Activated gamma-delta T cell (primary cell): ENCODE measurements around the gene SPINT4.
"Not testable (repeated sequence)": the region's sequence is repeated elsewhere in the genome, so short reads cannot be mapped to it uniquely, and the experiment has no call there.

Source experiments
- DNase-seq: peaks from one replicate; lab custom pipeline; 2025; lab: John Stamatoyannopoulos, UW
- total RNA-seq, 2 donors: gene quantifications; one replicate each; lab custom pipeline; 2026; lab: John Stamatoyannopoulos, UW

The SPINT4 gene
- 0 reads per million in 2 donors for total RNA-seq

DNA sequence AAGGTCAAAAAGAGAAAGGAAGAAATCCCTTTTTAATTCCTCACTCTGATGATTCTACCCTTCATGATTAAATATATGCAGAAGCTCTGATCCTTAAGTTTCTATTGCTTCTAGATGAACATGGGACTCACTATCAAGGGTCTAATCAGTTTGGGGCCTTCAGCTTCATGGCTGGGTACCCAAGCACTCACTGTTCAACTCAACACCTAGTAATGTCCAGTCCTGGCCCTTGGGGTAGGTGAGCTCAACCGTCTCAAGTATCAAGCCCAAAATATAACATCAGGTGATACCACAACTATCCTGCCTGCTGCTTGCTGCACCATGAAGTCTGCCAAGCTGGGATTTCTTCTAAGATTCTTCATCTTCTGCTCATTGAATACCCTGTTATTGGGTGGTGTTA lies at the start of gene SPINT4:
SPINT4 (plus strand) TSS at position 301 of the 400 bp plus-strand sequence; CDS start at position 322, 21 bp downstream.
- DNase-seq = no peak

DNA sequence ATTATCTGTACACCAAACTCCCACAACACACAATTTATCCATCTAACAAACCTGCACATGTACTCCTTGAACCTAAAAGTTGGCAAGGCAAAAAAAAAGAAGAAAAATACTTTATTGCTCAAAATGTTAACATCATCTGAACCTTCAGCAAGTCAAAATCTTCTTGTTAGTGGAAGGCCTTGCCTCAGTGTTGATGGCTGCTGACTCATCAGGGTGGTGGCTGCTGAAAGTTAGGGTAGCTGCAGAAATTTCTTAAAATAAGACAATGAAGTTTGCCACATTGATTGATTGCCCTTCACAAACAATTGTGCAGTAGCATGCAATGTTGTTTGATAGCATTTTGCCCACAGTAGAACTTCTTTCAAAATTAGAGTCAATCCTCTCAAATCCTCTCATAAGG lies 49.4 kb upstream of the SPINT4 start:
- no peak for DNase-seq

DNA sequence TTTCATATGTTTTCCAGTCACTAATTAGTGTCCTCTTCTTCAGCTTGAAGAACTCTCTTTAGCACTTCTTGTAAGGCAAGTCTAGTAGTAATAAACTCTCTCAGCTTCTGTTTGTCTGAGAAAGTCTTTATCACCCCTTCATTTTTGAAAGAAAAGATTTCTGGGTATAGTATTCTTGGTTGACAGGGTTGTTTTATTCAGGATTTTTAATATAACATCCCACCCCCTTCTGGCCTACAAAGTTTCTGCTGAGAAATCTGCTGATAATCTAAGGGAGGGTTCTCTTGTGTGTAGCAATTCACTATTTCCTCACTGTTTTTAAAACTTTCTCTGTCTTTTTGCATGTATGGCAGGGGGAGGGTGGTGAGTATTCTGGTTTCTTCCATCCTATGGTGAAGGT lies 42.5 kb upstream of the SPINT4 start:
- no peak for DNase-seq

DNA sequence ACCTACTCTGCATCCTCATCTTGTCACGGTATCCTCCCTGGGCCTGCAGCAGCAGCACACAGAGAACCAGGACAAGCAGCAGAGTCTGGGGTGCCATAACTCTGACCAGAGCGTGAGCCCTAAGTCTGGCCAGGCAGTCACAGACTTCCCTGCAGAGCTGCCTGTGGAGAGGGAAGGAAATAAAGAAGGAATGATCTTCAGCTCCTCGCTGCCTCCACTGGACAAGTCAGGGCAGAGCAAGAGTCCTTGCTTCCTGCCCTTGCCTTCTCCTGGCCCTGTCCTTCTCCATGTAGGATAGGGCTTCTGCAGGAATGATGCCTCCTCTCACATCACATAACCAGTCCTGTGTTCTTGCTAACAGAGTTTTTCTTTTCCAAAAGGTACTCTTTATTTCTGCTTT lies 36.3 kb upstream of the SPINT4 start:
- no peak for DNase-seq

DNA sequence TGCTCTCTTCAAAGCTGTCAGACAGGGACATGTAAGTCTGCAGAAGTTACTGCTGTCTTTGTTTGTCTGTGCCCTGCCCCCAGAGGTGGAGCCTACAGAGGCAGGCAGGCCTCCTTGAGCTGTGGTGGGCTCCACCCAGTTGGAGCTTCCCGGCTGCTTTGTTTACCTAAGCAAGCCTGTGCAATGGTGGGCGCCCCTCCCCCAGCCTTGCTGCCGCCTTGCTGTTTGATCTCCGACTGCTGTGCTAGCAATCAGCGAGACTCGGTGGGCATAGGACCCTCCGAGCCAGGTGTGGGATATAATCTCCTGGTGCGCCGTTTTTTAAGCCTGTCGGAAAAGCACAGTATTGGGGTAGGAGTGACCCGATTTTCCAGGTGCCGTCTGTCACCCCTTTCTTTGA lies 28.8 kb upstream of the SPINT4 start:
- not testable (repeated sequence) for DNase-seq

DNA sequence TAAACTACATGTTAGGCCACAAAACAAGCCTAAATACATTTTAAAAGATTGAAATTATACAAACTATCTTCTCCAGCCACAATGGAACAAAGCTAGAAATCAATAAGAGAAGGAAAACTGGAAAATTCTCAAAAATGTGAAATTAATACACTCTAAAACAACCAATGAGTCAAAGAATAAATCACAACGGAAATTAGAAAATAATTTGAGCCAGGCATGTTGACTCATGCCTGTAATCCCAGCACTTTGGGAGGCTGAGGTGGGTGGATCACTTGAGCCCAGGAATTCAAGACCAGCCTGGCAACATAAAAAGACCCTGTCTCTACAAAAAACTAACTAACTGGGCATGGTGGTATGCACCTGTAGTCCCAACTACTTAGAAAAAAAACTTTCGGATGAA lies 26.7 kb upstream of the SPINT4 start:
- no peak for DNase-seq

DNA sequence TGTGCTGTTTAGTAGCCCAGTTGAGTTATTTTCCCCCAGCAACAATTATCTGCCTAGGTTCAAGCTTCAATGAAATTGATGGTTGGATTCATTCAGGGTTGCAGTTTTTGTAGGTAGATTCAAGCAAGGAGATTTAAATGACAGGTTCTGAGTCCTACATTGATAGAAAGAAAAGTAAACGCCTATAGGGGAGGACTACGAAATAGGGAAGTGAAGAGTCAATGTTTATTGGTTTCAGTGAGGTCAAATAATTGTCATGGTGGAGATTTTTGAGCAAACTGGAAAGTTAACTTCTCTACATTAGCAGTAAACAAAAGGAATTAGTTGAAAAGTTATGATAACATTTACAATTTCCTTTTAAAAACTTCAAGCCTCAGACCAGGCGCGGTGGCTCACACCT lies 21.0 kb upstream of the SPINT4 start:
- no peak for DNase-seq

DNA sequence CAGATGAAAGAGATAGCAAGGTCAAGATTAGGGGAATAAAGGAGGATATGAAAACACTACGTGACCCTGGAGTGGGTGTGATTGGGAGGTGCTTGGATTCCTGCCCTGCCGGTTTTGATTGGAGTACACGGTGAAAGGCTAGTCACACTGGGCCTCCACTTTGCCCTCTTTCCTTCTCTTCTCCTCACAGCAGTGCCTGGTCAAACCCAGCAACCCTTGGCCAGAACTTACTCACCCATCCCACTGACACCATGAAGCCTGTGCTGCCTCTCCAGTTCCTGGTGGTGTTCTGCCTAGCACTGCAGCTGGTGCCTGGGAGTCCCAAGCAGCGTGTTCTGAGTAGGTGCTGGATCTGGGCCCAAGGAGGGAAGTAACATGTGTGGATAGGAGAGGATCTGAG lies 20.3 kb upstream of the SPINT4 start, which contains the start of gene WFDC13:
WFDC13 (plus strand) TSS at position 166 of the 400 bp plus-strand sequence; CDS start at position 252, 86 bp downstream.
- no peak for DNase-seq

DNA sequence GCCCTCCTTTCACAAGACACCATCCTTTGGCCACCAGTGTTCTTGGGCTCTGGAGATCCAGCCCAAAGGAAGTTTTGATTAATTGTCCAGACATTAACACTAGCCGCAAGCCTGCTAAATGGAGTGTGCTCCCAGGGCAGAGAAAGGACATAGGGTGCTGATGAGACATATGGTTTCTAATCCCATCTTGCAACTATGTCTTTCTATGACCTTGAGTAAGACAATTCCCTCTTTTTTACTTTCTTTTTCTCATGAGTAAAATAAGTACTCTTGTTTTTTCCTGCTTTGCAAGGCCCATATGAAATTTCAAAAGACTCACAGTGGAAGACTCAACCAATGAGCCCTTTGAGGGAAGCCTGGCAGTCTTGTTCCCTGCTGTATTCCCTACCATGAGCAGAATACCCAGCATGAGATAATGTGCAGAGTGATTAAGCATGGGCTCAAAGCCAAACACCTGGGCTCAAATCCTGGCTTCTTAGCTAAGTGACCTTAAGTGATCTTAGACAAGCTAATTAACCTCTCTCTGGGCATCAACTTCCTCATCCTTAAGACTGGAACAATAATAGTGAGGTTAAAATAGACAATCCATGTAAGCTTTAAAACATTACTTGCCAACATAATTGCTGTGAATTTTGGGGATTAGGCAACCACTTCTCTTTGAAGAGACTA lies 17.0 kb upstream of the SPINT4 start, which contains the start of gene WFDC10B:
WFDC10B (minus strand) TSS at position 51 of the 669 bp plus-strand sequence. CDS start 19,027 bp downstream, outside the sequence.
- no peak for DNase-seq

DNA sequence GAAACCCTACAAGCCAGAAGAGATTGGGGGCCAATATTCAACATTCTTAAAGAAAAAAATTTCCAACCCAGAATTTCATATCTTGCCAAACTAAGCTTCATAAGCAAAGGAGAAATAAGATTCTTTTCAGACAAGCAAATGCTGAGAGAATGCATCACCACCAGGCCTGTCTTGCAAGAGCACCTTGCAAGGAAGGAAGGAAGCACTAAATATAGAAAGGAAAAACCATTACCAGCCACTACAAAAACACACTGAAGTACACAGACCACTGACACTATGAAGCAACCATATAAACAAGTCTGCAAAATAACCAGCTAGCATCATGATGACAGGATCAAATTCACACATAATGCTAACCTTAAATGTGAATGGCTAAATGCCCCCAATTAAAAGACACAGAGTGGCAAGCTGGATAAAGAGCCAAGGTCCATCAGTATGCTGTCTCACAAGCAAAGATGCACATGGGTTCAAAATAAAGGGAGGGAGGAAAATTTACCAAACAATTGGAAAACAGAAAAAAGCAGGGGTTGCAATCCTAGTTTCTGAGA lies 5.9 kb upstream of the SPINT4 start:
- not testable (repeated sequence) for DNase-seq

DNA sequence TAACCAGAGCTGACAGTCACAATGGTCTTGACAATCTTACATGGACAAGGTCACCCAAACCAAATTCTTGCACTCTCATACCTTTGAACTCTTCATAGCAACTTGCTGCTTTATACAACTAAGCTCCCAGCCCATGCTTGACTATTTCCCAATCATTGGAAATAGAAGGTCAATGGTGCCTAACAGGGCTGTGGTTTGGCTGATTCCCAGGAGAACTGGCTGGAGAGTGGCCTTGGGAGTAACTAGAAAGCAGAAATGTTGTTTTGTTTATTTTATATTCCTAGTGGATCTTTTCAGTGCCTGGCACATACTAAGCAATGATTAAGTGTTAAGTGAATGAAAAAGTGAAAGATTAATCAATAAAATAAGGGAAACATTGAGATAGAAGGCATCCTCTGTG lies 3.0 kb downstream of the SPINT4 start:
- no peak for DNase-seq

DNA sequence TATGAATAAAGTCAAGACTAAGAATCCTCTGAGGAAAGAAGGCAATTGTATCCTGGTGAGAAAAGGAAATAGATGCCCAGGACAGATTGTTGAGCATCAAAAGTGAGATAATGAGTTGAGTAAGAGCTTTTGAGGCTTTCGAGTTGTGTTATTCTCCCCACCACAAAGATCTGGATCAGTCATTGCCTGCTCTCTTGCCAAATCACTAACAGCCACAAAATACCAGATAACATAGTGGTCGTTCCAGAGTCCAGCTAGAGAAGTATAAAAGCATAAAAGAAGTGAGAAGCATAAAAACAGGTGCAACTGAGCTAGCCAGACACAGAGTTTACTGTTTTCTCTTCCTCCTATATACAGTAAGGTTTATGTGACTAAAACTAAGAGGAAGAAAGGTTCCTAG lies 4.9 kb downstream of the SPINT4 start:
- no peak for DNase-seq

DNA sequence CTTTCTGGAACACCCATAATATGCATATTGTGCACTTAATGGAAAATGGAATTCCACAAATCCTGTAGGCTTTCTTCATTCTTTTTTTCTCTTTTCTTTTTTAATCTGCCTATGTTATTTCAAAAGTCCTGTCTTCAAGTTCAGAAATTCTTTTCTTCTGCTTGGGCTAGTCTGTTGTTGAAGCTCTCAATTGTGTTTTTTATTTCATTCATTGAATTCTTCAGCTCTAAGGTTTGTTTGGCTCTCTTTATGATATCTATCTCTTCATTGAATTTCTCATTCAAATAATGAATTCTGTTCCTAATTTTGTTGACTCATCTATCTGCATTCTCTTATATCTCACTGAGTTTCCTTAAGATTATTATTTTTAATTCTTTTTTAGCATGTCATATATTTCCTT lies 10.1 kb downstream of the SPINT4 start:
- no peak for DNase-seq

DNA sequence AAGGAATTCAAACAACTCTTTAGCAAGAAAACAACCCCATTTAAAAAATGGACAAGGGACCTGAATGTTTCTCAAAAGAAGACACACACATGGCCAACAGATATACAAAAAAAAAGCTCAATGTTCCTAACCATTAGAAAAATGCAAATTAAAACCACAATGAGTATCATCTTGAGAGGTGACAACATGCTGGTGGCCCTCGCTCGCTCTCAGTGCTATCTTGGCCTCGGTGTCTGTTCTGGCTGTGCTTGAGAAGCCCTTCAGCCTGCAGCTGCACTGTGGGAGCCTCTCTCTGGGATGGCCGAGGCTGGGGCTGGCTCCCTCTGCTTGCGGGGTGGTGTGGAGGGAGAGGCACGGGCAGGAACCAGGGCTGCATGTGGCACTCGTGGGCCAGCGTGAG lies 13.4 kb downstream of the SPINT4 start:
- no peak for DNase-seq

DNA sequence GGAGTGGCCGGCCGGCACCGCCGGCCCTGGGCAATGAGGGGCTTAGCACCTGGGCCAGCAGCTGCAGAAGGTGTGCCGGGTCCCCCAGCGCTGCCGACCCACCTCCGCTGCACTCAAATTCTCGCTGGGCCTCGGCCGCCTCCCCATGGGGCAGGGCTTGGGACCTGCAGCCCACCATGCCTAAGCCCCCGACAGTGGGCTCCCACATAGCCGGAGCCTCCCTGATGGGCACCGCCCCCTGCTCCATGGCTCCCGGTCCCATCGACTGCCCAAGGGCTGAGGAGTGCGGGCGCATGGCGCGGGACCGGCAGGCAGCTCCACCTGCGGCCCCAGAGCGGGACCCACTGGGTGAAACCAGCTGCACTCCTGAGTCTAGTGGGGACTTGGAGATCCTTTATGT lies 13.8 kb downstream of the SPINT4 start:
- DNase-seq = no peak

DNA sequence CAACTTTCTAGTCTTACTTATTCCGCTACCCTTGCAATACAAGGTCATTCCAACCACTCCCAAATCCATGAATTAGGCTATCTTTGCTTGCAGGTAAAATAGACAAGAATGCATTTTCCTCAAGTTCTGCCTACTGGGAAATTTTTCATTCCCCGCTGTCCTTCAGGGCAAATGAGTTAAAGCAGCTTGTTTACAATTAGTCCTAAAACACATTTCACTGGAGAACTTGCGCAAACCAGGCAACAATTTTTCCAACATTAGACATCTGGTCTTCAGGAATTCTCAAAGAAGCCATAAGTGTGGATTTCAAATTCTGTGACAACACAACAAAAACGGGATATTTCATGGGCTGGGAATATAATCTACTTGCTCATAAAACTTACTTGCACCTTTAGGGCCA lies 20.4 kb downstream of the SPINT4 start:
- DNase-seq = no peak

DNA sequence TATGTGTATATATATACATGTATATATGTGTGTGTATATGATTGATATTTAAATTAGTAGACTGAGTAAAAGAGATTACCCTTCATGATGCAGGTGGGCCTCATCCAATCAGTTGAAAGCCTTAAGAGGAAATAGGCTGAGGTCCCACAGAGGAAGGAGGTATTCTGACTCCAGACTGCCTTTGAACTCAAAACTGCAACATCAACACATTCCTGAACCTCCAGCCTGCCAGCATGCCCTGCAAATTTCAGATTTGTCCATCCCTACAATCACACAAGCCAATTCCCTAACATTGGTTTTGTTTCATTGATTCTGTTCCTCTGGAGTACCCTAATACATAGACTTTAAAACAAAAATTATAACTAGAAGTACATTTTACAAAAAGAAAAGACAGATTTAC lies 22.9 kb downstream of the SPINT4 start:
- no peak for DNase-seq

DNA sequence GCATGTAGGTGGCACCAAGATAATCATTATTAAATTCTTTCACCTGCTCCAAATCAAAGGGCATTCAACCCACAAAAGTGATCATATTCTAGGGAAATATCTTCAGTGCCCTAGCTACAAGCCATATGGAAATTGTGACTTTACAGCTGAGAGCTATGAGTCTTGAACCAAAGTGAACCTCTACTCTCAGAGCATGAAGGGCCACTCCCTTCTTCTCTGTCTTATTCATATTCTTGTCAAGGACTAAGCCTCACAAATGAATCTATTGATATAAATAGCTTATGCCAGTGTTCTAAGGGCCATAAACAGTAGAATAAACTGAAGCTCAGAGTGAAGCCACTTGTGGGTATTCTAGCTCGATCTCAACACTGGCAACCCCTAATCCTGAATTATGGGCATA lies 29.6 kb downstream of the SPINT4 start:
- DNase-seq = no peak

DNA sequence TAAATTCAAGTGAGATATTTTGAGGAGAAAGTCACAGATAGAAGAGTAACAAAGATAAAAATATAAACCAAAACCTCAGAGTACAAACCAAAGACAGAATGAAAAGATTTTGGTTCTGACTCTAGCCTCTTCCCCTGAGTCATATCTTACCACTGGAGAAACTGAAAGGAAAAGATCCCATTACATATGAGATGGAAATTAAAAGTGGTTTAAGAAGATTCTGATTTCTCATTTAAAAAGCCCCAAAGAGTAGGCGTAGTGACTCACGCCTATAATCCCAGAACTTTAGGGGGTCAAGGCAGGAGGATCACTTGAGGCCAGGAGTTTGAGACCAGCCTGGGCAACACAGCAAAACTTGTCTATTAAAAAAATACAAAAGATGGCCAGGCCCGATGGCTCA lies 30.6 kb downstream of the SPINT4 start:
- DNase-seq = no peak

DNA sequence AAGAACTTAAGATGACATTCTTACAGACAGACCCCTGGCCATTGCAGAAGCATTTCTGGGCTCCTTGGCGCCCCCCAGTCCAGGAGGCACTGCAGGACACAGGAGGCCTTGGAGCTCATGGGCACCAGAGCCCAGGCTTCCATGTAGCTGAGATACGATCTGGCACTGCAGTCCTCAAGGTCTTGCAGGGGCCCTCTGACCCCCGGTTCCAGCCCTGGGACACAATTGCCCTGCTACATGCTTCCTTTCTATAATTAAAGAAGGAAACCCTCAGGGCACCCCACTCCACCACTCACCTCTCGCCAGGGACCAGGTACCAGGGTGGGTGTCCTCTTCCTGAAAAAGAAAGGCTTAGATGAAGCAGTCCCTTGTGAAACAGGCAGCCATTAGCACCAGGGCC lies 35.9 kb downstream of the SPINT4 start:
- no peak for DNase-seq

DNA sequence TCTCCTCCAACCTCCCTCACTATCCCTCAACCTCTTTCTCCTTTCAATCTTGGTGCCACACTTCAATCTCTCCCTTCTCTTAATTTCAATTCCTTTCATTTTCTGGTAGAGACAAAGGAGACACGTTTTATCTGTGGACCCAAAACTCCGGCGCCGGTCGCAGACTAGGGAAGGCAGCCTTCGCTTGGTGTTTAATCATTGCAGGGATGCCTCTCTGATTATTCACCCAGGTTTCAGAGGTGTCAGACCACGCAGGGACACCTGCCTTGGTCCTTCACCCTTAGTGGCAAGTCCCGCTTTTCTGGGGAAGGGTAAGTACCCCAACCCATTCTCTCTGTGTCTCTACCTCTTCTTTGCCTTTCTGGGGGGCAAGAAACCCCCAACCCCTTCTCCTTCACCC lies 37.8 kb downstream of the SPINT4 start:
- DNase-seq = not testable (repeated sequence)

DNA sequence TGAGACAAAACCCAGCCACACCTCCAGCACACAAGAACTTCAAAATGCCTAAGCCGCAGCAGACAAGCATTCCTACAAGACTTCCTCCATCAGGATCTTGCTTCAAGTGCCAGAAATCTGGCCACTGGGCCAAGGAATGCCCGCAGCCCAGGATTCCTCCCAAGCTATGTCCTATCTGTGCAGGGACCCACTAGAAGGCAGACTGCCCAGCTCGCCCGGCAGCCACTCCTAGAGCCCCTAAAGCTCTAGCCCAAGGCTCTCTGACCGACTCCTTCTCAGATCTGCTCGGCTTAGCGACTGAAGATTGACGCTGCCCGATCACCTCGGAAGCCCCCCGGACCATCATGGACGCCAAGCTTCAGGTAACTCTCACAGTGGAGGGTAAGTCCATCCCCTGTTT lies 39.8 kb downstream of the SPINT4 start:
- not testable (repeated sequence) for DNase-seq

DNA sequence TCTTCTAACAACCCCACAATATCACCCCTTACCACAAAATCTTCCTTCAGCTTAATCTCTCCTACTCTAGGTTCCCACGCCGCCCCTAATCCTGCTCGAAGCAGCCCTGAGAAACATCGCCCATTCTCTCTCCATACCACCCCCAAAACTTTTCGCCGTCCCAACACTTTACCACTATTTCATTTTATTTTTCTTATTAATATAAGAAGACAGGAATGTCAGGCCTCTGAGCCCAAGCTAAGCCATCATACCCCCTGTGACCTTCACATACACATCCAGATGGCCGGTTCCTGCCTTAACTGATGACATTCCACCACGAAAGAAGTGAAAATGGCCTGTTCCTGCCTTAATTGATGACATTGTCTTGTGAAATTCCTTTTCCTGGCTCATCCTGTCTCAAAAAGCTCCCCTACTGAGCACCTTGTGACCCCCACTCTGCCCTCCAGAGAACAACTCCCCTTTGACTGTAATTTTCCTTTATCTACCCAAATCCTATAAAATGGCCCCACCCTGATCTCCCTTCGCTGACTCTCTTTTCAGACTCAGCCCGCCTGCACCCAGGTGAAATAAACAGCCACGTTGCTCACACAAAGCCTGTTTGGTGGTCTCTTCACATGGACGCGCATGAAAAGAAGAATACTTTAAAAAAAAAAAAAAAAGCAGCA lies 42.6 kb downstream of the SPINT4 start:
- not testable (repeated sequence) for DNase-seq
